HG03025 (cell line): ENCODE measurements around the gene FRMD1.

Source experiments
- ATAC-seq: cut with Tn5 transposase; IDR thresholded peaks from one replicate; pipeline ENCODE4 v1.9.1; 2021; ENCODE audit warnings: mild to moderate bottlenecking, moderate library complexity; ENCODE audit not compliant: unreplicated experiment, low FRiP score

Gene FRMD1

GRCh38 chr6:168113226-168113625 is 34.2 kb upstream of the FRMD1 start:
- ATAC-seq = no peak

- no peak for ATAC-seq
Measured at GRCh38 chr6:168111911-168112310, 32.9 kb upstream of the FRMD1 start.

GRCh38 chr6:168110437-168110836 is 31.4 kb upstream of the FRMD1 start:
- no peak for ATAC-seq

DNA sequence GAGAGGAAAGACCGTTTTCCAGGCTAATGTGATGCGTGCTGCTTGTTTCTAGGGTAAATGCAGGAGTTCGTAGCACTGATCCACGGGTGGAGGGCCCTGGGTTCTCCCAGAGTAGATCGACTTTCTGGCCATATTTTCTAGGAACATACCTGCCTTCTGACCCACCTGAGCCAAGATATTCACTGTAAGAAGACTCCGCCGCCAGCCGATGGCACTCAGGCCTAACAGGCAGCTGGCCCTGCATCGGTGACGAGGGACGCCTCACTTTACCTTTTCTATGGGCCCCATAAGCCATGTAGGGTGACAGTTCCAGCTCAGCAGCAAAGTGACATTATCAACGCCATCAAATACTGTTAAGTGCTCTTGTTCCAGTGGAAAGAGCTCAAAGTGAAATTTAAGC is 30.2 kb upstream of the FRMD1 start:
- no peak for ATAC-seq

- ATAC-seq = no peak
Measured at GRCh38 chr6:168107191-168107983, 28.4 kb upstream of the FRMD1 start.

DNA sequence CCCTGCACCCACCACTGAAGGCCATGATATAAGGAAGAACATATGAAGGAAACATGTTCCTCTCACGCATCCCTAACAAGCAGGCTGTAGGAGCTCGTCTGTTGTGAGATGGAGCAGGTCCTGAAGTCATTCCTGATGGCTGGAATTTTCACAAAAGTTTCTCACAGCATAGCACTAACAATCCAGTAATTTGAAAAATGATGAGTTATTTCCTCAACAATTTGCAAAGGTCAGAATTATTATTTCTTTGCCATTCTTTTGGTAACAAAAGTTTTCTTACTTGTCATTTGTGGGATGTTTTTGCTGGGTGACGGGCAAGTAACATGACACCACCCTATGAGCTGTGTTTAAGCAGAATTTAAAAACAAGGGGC is 27.6 kb upstream of the FRMD1 start:
- ATAC-seq = no peak

DNA sequence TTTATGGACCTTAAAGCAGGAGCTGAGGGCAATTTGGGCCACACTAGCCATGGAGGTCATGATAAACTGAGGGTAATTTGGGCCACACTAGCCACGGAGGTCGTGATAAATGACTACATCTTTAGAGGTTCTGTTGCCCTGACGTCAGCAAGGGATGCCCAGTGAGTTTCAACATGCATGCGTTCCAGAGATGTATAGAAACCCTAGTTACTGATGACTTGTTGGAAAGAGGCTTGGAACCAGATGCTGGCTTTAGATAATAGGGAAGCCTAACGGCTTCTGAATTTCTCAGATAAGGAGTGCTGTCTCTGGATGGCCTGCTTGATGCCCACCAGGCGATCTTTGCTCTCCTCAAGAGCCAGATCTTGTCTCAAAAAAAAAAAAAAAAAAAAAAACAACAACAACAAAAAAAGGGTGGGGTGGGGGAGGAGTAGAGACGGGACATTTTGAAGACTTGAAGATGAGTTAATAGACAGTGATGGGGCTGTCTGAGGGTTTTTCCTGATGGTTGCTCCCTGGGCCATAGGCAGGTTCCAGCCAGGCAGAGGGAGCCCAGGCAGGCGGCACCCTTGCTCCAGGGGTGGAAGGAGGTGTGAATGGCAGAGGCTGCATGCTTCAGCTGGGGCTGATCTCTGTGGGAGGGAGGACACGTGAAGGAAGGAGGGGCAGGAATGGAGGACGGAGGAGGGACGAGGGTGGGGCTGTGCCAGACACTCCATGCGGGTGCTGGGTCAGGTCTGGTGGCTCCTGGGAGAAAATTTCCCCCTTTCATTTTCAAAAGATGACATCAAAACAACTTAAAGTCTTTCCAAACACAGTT is 27.0 kb upstream of the FRMD1 start:
- no peak for ATAC-seq

GRCh38 chr6:168104636-168105035 is 25.6 kb upstream of the FRMD1 start:
- ATAC-seq = no peak

DNA sequence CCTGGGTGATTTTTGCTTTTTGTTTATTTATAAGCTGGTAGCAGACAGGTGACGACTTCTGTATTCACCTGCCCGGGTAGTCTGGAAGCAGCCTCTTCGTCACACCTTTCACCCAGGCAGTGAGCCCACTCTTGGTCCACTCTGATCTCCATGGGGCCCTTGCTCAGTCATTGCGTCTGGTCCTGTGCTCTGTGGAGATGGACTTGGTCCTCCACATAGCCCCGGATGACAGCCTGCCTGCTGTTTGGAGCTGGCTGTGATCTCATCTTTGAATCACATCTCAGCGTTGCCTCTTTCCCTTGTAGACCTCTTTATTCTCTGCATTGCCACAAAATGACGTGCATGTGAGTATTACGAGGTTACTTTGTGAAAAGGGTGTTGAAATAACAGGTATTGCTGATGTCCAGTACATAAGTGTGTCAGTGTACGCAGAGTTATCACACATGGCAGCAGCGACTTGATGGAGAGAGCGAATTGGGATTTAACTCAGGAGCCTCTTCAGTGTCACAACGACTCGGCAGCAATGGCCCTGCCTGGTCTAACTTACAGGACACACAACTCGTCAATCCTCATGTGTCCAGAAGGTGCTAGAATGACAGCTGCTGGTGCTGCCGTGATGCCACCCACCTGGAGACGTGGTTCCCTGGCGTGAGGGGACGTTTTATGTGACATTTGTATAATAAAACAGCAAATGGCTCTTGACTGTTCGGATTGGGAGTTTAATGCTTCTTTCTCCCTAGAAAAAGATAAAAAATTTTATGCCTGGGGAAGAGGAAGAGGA is 24.2 kb upstream of the FRMD1 start:
- ATAC-seq = no peak

- no peak for ATAC-seq
Measured at GRCh38 chr6:168102315-168102985, 23.4 kb upstream of the FRMD1 start.

GRCh38 chr6:168101590-168102314 is 22.7 kb upstream of the FRMD1 start:
- no peak for ATAC-seq

- no peak for ATAC-seq
Measured at GRCh38 chr6:168100803-168101589, 22.0 kb upstream of the FRMD1 start.

GRCh38 chr6:168100011-168100802 is 21.2 kb upstream of the FRMD1 start:
- ATAC-seq = no peak

GRCh38 chr6:168099201-168100010 is 20.4 kb upstream of the FRMD1 start:
- ATAC-seq = no peak

GRCh38 chr6:168098431-168098861 is 19.4 kb upstream of the FRMD1 start:
- no peak for ATAC-seq

GRCh38 chr6:168097621-168098430 is 18.8 kb upstream of the FRMD1 start:
- ATAC-seq = no peak

DNA sequence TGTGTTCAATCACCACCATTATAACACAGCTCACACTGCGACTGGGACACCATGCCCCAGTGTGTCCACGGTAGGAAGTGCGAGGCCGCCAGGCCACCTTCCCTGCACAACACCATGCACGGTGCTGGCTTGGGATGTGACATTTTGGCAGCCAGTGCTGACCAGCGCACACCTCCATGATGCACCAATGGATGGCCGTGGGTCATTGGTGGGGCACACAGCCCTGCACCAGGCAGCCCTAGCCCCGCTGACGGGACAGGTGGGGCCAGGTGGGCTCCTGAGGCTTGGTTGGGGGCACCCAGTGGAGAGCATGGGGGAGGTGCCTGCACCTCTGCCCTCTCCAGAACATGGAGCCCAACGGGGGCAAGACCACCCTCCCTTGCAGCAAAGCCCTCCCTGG is 18.2 kb upstream of the FRMD1 start:
- ATAC-seq = no peak
